Fibroblast of the aortic adventitia (primary cell): ENCODE results near the gene SAMSN1. TPM values are rescaled to one million over a fixed set of nuclear protein-coding genes. Genes with fewer than 3 reads are reported as not detected.

Experiments
- DNase-seq: peaks from one replicate; pipeline ENCODE4 v3.0.0-alpha.2; 2010; ENCODE audit warnings: low read depth
- H3K4me3 ChIP-seq: 2 replicates; pipeline ENCODE4 v1.5.1; 2011; ENCODE audit warnings: low read depth, mild to moderate bottlenecking, control low read depth, low read length, moderate library complexity
- total RNA-seq: library from RNA; depleted of rRNA; stranded (reverse); fragments of >200 nt; gene quantifications from 2 replicates; pipeline ENCODE4 v1.2.3, GENCODE V29; 2012; ENCODE audit warnings: low replicate concordance
- TF ChIP-seq, protein P1 (sequence below): IDR thresholded peaks from 2 replicates; pipeline ENCODE4 v1.5.1; 2011; ENCODE audit warnings: mild to moderate bottlenecking, low read length, control low read depth, inconsistent platforms; ENCODE audit not compliant: insufficient read depth

Gene SAMSN1
- total RNA-seq, 1 donor: 0.27 TPM

DNA sequence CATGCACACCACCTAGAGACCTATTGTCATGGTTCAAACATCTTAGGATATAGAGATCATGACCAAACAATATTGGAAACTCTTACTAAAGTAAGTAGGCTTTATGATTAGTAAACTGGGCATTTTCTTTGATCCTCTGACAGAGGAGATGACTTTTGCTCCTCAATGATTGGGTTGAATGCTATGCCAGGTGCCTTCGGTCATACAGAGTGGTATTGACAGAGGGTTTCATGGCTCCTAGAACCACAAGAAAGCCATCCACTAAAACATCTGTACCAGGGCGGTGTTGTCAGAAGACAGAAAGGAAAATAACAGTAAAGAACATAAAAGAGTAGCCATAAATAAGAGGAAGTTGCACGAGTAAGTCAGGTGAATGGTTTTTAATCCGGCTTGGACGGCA is 20.8 kb upstream of the SAMSN1 start:
- no peak overlapping the region for H3K4me3 ChIP-seq
- TF ChIP-seq, protein P1, sequence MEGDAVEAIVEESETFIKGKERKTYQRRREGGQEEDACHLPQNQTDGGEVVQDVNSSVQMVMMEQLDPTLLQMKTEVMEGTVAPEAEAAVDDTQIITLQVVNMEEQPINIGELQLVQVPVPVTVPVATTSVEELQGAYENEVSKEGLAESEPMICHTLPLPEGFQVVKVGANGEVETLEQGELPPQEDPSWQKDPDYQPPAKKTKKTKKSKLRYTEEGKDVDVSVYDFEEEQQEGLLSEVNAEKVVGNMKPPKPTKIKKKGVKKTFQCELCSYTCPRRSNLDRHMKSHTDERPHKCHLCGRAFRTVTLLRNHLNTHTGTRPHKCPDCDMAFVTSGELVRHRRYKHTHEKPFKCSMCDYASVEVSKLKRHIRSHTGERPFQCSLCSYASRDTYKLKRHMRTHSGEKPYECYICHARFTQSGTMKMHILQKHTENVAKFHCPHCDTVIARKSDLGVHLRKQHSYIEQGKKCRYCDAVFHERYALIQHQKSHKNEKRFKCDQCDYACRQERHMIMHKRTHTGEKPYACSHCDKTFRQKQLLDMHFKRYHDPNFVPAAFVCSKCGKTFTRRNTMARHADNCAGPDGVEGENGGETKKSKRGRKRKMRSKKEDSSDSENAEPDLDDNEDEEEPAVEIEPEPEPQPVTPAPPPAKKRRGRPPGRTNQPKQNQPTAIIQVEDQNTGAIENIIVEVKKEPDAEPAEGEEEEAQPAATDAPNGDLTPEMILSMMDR: no peak
- DNase-seq: no peak

DNA sequence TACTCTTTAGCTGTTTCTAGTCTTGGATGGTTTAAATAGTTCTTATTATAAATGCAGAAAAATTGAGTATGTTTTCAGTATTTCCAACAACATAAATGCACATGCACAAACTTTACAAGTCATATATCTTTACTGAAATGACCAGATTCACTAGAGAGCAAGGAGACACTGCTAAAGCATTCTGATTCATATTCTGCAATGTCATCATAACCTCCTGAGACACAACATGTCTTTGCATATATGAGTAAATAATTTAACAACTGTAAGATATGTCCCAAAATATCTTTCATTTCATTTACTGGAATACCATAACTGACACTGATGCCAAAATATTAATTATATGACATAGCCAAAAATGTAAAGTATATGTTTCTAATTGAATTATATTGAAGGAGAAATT is 16.8 kb upstream of the SAMSN1 start:
- H3K4me3 ChIP-seq: no peak overlapping the region
- no peak for DNase-seq
- TF ChIP-seq, protein P1: no peak

DNA sequence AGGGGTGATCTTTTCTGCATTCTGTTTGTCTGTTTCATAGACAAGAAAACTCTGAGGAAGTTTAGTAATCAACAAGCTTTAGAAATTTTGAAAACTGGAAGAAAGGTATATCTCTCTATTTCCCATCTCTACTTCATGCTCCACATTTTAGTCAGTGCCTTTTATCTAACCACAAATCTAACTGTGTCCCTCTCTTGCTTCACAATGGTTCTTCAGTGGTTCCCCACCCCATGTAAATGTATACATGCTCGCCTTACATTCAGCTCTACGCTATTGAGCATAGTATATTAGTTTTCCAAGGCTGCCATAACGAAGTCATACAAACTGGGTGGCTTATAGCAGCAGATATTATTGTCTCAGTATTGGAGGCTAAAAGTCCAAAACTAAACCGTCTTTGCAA is 14.4 kb upstream of the SAMSN1 start:
- H3K4me3 ChIP-seq: no peak overlapping the region
- no peak for DNase-seq
- TF ChIP-seq, protein P1: no peak

DNA sequence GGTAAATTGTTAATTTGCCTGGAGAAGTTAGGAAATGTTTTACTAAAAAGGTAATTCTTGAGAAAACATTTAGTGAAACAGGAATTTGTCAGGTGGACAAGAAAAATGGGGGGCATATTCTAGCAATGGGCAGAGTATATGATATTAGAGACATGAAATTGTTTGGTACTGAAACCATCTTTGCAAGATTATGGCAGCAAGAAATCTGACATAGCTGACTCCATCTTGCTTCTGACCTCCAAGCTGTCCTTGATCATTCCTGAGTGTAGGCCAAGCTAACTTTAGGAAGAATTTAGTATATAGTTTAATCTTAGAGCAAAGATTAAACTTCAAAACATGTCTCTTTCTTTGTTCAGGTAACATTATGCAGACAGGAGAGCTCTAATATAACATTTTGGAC is 14.0 kb upstream of the SAMSN1 start:
- TF ChIP-seq, protein P1: no peak
- no peak for DNase-seq
- H3K4me3 ChIP-seq: no peak overlapping the region

DNA sequence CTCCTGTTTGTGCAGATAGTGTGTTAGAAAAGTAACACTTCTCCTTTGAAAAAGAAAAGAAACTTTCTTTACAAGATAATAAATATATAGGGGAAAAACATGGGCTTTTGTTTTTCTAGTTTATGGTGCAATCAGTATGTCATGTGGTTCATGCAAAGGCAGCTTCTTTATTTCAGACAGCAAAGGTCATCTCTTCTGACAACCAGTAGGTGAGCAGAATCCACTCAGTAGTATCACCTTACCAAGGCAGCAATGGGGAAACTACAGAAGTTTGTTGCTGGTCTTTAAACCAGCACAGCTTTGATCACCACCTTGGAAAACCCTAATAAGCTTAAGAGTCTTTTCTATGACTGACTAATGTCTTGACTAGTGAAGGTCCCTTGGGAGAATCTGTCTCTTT is 13.0 kb upstream of the SAMSN1 start:
- no peak for DNase-seq
- TF ChIP-seq, protein P1: no peak

DNA sequence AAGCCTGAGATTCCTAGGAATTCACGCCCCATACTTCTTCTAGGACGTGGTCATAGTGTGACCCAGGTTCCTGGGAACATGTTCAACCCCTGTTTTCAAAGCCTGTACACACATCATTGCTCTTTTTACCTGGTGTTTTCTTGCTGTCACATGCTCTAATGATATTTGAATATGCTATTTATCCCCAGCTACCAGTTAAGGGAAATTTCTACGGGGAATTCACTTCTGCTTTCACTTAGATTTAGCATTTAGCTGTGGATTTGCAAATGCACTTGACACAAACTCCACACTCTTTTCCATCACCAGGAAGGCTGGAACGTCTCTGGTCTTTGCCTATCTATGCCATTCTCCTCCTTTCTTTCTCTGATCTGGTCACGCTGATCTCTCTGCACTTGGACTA is 11.3 kb upstream of the SAMSN1 start:
- DNase-seq: no peak
- TF ChIP-seq, protein P1: no peak
- no peak overlapping the region for H3K4me3 ChIP-seq

More for the DNA sequence above, 13.0 kb upstream of the SAMSN1 start:
- no peak overlapping the region for H3K4me3 ChIP-seq

DNA sequence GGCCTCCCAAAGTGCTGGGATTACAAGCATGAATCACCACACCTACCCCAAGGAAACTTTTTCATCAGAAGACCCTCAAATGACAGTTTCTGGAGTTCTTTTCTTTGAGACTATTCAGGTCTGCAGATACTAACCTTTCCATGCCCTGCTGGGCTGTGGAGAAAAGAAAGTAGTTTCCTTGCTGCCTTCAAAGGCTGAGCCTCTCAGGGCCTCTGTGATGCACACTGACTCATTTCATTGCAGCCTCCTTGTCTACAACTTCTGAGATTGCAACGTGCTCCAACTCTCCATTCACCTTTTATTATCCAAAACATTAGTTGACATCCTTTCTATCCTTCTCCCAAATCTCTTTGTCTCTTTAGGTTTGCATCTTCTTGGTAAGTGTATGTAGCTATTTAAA is 8.8 kb upstream of the SAMSN1 start:
- no peak overlapping the region for H3K4me3 ChIP-seq
- peak; percentile 23 for DNase-seq
- TF ChIP-seq, protein P1: no peak
